Brain microvascular endothelial cell (primary cell): Measurements from ENCODE around the gene TAS2R50.

Source experiments
- DNase-seq: peaks from one replicate; pipeline ENCODE4 v3.0.0-alpha.2; 2020
- H3K27ac ChIP-seq: fragments of 250-450 bp; sonication (Bioruptor Pico); 2 replicates; pipeline ENCODE4 v1.5.1; 2020; ENCODE audit warnings: mild to moderate bottlenecking, moderate library complexity
- H3K27me3 ChIP-seq: fragments of 250-450 bp; sonication (Bioruptor Pico); replicated peaks from 2 replicates; pipeline ENCODE4 v1.5.1; 2020; ENCODE audit warnings: mild to moderate bottlenecking
- H3K36me3 ChIP-seq: fragments of 250-450 bp; sonication (Bioruptor Pico); replicated peaks from 2 replicates; pipeline ENCODE4 v1.5.1; 2020; ENCODE audit warnings: mild to moderate bottlenecking
- H3K4me3 ChIP-seq: 2 replicates; pipeline ENCODE4 v1.5.1; 2011; ENCODE audit warnings: low read depth, mild to moderate bottlenecking, control low read depth, low read length, moderate library complexity
- CTCF ChIP-seq: IDR thresholded peaks from 2 replicates; pipeline ENCODE4 v1.5.1; 2011; ENCODE audit warnings: low read depth, mild to moderate bottlenecking, moderate library complexity, low read length, control low read depth, inconsistent platforms; ENCODE audit errors: missing control alignments
- in situ Hi-C: cut with HindIII; loops from 2 replicates; pipeline ENCODE4 v1.10.0; 2017; ENCODE audit warnings: low sequenced_read_pairs, low pct_ligation_motif_present

The TAS2R50 gene

DNA sequence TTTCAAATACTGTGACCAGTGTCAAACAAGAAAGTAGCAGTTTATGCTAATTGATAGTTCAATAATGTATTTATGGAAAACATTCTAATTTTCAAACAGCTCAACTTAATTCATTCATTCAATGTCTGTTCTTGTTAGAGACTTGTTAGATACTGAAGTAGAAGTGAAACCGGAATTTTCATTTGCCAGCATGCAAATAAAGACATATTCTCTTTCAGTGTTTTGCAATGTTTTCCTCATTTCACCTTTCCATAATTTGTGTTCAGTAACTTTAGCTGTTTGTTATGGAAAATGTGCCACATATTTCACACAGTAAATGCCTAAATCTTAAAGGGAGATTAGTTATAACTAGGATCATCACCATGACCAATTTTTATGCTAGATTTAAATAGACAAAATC lies 21.2 kb downstream of the TAS2R50 start:
- in situ Hi-C loops, result no loop called here
- TF ChIP-seq CTCF, result no peak
- H3K27me3 ChIP-seq, result no peaks in the 10 kb centered on the region
- no peaks in the 10 kb centered on the region for H3K36me3 ChIP-seq
- no peak for DNase-seq
- no peak overlapping the region for H3K27ac ChIP-seq
- H3K4me3 ChIP-seq, result no peak overlapping the region

- DNase-seq, result no peak
- H3K4me3 ChIP-seq, result no peak overlapping the region
- no peaks in the 10 kb centered on the region for H3K36me3 ChIP-seq
- no peak overlapping the region for H3K27ac ChIP-seq
- no peak for TF ChIP-seq CTCF
- H3K27me3 ChIP-seq, result no peaks in the 10 kb centered on the region
- in situ Hi-C loops, result no loop called here
These were observed 26.5 kb downstream of the TAS2R50 start for GRCh38 chr12:10960211-10960610.

DNA sequence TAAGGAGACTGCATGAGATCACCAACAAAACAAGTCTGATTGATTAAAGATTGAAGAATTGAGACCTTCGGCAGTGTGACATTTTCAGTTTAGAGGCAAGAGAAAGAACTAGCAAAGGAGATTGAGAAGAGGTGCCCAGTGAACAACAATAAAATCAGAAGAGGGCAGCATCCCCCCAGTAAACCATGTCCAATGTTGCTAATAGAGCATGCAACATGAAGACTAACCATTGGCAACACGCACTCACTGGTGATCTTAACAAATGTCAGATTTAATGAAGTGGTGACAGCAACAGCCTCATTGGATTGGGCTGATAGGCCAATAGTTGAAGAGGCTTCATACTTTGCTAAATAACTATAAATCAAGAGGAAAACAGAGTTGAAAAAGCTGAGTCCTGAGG lies 26.9 kb downstream of the TAS2R50 start:
- in situ Hi-C loops, result no loop called here
- Histone ChIP-seq H3K27ac (no peak overlapping the region), H3K4me3 (no peak overlapping the region), H3K27me3 (no peaks in the 10 kb centered on the region), H3K36me3 (no peaks in the 10 kb centered on the region)
- DNase-seq, result no peak
- TF ChIP-seq CTCF, result no peak

DNA sequence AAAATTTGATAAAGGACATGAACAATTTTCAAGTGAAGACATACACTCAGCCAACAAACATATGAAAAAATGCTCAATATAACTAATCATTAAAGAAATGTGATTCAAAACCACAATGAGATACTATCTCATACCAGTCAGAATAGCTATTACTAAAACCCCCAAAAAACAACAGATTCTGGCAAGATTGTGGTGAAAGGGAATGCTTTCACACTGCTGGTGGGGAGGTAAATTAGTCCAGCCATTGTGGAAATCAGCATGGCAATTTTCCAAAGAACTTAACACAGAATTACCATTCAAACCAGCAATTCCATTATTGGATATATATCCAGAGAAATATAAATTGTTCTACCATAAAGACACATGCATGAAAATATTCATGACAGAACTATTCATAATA lies 29.0 kb downstream of the TAS2R50 start:
- in situ Hi-C loops, result no loop called here
- TF ChIP-seq CTCF, result no peak
- no peak overlapping the region for H3K27ac ChIP-seq
- H3K36me3 ChIP-seq, result no peaks in the 10 kb centered on the region
- peak; percentile 20 for DNase-seq
- no peak overlapping the region for H3K4me3 ChIP-seq
- H3K27me3 ChIP-seq, result no peaks in the 10 kb centered on the region

GRCh38 chr12:10956085-10956484 lies 30.6 kb downstream of the TAS2R50 start:
- H3K27ac ChIP-seq, result no peak overlapping the region

More at GRCh38 chr12:10956085-10956484, 30.6 kb downstream of the TAS2R50 start:
- no peak overlapping the region for H3K4me3 ChIP-seq
- DNase-seq, result no peak
- no peaks in the 10 kb centered on the region for H3K27me3 ChIP-seq
- TF ChIP-seq CTCF, result no peak
- no peaks in the 10 kb centered on the region for H3K36me3 ChIP-seq
- in situ Hi-C loops, result no loop called here
